Heart left ventricle (tissue), 13 donors: ENCODE data around the gene KEL.

Experiments
- POLR2A ChIP-seq, 2 donors: fragments of 450-650 bp; IDR thresholded peaks; one replicate each; pipeline ENCODE4 v1.6.1; 2017; ENCODE audit warnings: antibody characterized with exemption in 2 of 2, mild to moderate bottlenecking in 2 of 2, moderate library complexity in 2 of 2
- TF ChIP-seq, protein P1 (sequence below), 12 donors: fragments of 200-600 bp; sonication (generic) in 4 of 12; IDR thresholded peaks; one replicate each; pipeline versions ENCODE4 v1.5.0 to v1.8.0; 2018 to 2022; ENCODE audit warnings: antibody characterized with exemption in 12 of 12, mild to moderate bottlenecking in 5 of 12
- donor health status: ischemic (EF 13 %, LVEDD 7.1; RV severe dilation, severe dysfunction).
- donor health status: DM: no; HTN: yes; CAD: no.
- donor health status: DM: no; HTN: no; CAD: no.
- donor health status: ischemic (EF 25% LVEDD 6.9; RV normal size, moderate dysfunction).
- donor health status: ischemic (EF 25% LVEDD 5.7; RV mildly dilated, moderate dysfunction).
- donor health status: ischemic (EF 35%, LVEDD 5.7; RV mildly dilated, moderate dysfunction).
- donor health status: nonischemic (EF 11% LVEDD 7.7; RV severe dilation, severe dysfunction).
- donor health status: DM: yes; HTN: yes; CAD: no.
- donor health status: PGD.
- donor health status: ischemic (EF 29% LVEDD 5.4; RV normal size, mild dysfunction).
- donor health status: nonischemic (EF 23%, LVEDD 6.1; RV moderate dilation, normal function).

DNA sequence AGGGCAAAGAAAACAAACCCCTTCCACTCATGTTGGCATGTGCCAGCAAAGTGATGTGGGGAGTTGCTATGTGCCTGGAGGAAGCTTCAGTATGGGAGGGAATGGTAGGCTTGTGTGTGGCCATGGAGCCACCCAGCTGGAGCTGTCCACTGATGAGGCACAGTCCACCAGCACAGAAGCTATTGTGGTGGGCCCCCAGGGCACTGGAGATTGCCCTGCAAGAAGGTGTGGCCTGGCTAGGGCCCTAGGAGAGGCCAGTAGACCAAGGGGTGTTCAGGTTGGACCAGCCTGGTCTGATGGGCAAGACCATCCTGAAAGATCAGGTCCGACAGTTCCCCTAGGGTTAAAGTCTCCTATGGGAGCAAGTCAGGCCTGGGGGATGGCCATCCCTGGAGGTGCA lies 22.1 kb upstream of the KEL start:
- TF ChIP-seq, protein P1, sequence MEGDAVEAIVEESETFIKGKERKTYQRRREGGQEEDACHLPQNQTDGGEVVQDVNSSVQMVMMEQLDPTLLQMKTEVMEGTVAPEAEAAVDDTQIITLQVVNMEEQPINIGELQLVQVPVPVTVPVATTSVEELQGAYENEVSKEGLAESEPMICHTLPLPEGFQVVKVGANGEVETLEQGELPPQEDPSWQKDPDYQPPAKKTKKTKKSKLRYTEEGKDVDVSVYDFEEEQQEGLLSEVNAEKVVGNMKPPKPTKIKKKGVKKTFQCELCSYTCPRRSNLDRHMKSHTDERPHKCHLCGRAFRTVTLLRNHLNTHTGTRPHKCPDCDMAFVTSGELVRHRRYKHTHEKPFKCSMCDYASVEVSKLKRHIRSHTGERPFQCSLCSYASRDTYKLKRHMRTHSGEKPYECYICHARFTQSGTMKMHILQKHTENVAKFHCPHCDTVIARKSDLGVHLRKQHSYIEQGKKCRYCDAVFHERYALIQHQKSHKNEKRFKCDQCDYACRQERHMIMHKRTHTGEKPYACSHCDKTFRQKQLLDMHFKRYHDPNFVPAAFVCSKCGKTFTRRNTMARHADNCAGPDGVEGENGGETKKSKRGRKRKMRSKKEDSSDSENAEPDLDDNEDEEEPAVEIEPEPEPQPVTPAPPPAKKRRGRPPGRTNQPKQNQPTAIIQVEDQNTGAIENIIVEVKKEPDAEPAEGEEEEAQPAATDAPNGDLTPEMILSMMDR (IDR thresholded peaks at IDR 0.05): no peak
- no peak for TF ChIP-seq POLR2A (IDR thresholded peaks at IDR 0.05)
